HG02870 (cell line): ENCODE results near the gene STUB1.

Source experiments
- ATAC-seq: cut with Tn5 transposase; IDR thresholded peaks from one replicate; pipeline ENCODE4 v1.9.1; 2021; ENCODE audit warnings: mild to moderate bottlenecking, moderate library complexity; ENCODE audit not compliant: unreplicated experiment

Gene STUB1

GRCh38 chr16:693766-694165 lies 13.6 kb downstream of the STUB1 start:
- ATAC-seq = no peak

DNA sequence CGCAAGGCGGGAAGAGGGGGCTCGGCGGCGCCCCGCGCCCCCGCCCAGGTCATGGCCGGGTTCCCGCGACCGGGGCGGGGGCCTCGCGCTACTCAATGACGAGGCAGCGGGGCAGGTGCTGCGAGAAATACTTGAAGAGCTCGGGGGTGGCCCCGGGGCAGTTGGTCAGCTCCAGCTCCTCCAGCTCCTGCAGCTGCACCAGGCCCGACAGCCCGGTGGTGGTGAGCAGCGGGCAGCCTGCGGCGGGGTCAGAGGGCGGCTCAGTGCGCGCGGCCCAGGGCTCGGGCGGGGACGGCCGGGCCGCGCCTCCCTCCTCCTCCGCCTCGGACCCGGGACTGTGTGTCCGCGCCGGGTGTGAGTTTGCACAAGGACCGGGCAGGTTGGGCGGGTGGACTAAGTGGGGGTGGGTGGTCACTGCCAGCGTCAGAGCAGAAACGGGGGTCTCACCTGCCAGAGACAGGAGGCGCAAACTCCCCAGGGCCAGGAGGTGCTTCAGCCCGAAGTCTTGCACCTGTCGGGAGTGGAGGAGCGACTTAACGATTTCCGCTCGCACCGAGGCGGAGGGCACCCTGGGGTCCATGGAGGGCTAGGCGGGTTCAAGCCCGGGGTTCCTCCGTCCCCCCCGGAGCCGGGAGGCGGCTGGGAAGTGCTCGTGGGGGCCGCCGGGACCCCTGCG lies 14.1 kb downstream of the STUB1 start:
- no peak for ATAC-seq

- no peak for ATAC-seq
These were observed 14.7 kb downstream of the STUB1 start for GRCh38 chr16:694863-695354.

- no peak for ATAC-seq
These were observed 15.3 kb downstream of the STUB1 start for GRCh38 chr16:695355-696089.

DNA sequence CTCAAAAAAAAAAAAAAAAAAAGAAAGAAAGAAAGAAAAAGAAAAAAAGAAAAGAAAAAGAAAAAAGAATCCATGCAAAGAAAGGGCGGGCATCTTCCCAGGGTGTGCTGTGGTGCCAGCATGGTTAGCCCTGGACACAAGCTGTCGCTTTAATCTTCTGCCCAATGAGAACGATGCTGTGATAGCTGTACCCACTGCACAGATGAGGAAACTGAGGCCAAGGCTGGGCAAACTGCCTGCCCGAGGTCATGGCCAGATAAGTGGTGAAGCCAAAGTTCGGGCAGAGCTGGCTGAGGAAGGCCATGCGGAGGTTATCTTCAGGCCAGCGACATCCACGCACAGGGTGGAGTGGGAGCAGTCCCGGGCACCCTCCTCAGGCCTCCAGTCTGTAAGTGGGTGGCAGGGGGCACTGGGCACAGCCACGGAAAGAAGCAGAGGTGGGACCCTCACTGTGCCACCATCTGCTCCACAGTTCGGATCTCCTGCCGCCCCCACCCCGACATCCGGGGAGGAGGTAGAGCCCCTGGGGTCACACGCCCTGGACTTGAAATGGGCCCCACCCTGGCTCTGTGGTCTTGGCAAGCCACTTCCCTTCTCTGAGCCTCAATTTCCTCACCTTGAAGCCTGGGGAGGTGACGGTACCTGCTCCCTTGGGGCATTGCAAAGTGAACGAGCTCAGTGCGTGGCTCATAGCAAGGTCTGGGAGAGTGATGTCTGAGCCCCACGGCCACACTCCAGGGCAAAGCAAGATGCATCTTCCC lies 18.9 kb downstream of the STUB1 start:
- no peak for ATAC-seq

DNA sequence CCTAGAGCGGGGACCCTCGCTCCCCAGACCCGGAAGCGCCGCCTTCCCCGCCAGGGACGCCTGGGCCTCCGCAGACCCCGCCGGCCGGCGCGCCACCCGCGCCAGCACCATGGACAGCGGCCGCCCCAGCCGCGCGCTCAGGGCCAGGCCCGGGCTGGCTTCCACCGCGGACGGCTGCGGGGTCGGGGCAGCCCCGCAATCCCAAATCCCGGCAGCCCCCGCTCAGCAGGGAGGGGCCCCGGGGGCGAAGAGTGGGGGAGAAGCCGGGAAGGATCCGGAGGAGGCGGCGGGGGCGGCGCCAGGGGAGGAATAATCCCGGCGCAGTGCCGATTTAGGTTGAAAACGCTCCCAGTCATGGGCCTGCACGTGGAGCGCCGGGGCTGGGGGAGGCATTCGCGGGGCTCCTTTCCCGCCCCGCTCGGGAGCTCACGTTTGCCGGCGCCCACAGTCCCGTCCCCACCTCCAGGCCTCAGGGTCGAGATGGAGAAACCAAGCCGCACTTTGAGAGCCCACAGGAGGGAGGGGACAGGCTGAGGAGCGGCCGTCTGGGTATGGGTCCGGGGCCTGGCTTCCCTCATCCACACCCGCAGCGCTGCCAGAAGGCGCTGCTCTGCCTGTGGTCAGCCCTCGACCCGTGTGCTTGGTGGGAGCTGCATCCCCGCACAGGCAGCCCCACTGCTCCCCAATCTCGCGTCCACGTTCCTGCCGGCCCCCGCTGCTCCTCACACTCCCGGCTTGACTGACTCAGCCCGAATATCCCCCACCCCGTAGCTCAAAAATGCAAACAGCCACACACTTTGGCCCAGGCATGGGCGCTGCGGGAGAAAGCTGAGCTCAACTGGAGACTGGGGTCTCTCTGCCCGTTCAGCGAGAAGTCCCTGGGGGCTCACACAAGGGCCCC lies 20.7 kb downstream of the STUB1 start:
- no peak for ATAC-seq

GRCh38 chr16:702341-702740 lies 22.1 kb downstream of the STUB1 start:
- no peak for ATAC-seq

- ATAC-seq = no peak
These were observed 23.2 kb downstream of the STUB1 start for GRCh38 chr16:703406-703805.

DNA sequence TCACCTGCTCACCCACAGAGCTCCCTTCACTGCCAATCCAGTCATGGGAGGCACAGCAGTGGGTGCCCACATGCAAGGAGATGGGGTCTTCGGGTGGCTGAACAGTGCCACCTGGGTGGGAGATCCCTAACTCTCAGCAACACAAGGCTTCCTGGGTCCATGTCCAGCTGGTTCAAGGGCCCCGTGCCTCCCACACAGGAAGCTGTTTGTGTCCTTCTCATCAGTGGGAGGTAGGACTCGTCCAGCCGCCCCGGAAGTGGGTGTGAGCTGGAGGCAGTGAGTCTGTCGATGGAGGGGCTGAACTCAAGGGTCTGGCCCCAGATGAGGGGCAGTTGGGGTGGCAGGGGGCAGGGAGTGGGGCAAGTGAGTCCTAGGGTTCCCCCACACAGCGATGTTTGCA lies 23.8 kb downstream of the STUB1 start:
- no peak for ATAC-seq

GRCh38 chr16:704552-705380 lies 24.6 kb downstream of the STUB1 start:
- ATAC-seq = no peak

- no peak for ATAC-seq
These were observed 25.4 kb downstream of the STUB1 start, which contains the start of gene FBXL16 for GRCh38 chr16:705431-706188. TSS of gene FBXL16 (minus strand) at chr16:705801. CDS start at chr16:697405, 8,396 bp downstream.

GRCh38 chr16:706189-707061 lies 26.2 kb downstream of the STUB1 start:
- ATAC-seq = no peak

- ATAC-seq = no peak
These were observed 26.9 kb downstream of the STUB1 start for GRCh38 chr16:707062-707538.

DNA sequence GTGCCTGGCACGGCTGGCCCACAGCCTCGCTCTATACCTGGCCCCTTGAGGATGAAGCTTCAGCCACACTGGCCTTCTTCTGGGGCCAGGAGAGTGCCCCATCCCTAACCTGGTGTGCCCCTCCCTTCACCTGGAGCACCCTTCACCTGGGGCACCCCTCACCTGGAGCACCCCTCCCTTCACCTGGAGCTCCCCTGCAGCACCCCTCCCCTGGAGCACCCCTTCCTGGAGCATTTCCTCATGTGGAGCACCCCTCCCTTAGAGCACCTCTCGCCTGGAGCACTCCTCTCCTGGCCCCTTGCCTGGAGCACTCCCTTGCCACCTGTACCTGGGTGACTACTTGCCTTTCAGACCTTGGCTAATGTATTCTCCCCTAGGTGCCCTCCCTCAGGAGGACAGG lies 27.8 kb downstream of the STUB1 start:
- no peak for ATAC-seq

DNA sequence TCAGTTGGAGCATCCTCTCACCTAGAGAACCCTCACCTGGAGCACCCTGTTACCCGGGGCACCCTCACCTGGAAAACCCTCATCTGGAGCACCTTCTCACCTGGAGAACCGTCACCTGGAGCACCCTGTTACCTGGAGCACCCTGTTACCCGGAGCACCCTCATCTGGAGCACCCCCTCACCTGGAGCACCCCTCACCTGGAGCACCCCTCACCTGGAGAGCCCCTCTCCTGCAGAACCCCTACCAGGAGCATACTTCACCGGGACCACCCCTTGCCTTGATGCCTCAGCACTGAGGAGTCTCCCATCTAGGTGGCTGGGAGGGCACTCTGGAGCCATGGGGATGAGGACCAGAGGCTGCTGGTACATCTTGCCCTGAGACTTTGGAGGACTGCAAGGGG lies 28.7 kb downstream of the STUB1 start:
- no peak for ATAC-seq

- ATAC-seq = no peak
These were observed 29.6 kb downstream of the STUB1 start for GRCh38 chr16:709566-710499.
